Measurements from ENCODE around the gene LHX1.

The LHX1 gene

GRCh38 chr17:36894925-36895324, 42.4 kb upstream of the LHX1 start:
- Histone ChIP-seq H3K9ac (ENCODE audit: insufficient read length, low read depth) (no peak overlapping the region), H3K4me1 (ENCODE audit: insufficient read depth, insufficient read length) (peaks cover 2% of the 10 kb centered on the region), H3K4me3 (ENCODE audit: insufficient read length, low read depth) (no peak overlapping the region), H3K9me3 (ENCODE audit: insufficient read depth, low read length) (no peaks in the 10 kb centered on the region), H3K36me3 (ENCODE audit: insufficient read depth, insufficient read length, low read length) (no peaks in the 10 kb centered on the region), H3K27me3 (ENCODE audit: insufficient read depth, insufficient read length) (no peaks in the 10 kb centered on the region)
- TF ChIP-seq ZNF274 (IDR thresholded peaks at IDR 0.05; ENCODE audit: low read depth, low read length), result no peak
- no peak for TF ChIP-seq YY1 (IDR thresholded peaks at IDR 0.05; ENCODE audit: insufficient read depth, insufficient read length)
- TF ChIP-seq SUZ12 (IDR thresholded peaks at IDR 0.05; ENCODE audit: extremely low read depth, insufficient read depth, insufficient read length), result no peak
- no peak for DNase-seq (ENCODE audit: low read depth, low spot score)

- H3K36me3 ChIP-seq (ENCODE audit: insufficient read depth, insufficient read length, low read length), result no peaks in the 10 kb centered on the region
- H3K4me1 ChIP-seq (ENCODE audit: insufficient read depth, insufficient read length), result peaks cover 14% of the 10 kb centered on the region
- no peak overlapping the region for H3K4me3 ChIP-seq (ENCODE audit: insufficient read length, low read depth)
- H3K9me3 ChIP-seq (ENCODE audit: insufficient read depth, low read length), result no peaks in the 10 kb centered on the region
- no peaks in the 10 kb centered on the region for H3K27me3 ChIP-seq (ENCODE audit: insufficient read depth, insufficient read length)
- TF ChIP-seq ZNF274 (IDR thresholded peaks at IDR 0.05; ENCODE audit: low read depth, low read length) (no peak), YY1 (IDR thresholded peaks at IDR 0.05; ENCODE audit: insufficient read depth, insufficient read length) (no peak), SUZ12 (IDR thresholded peaks at IDR 0.05; ENCODE audit: extremely low read depth, insufficient read depth, insufficient read length) (no peak)
- DNase-seq (ENCODE audit: low read depth, low spot score), result no peak
- H3K9ac ChIP-seq (ENCODE audit: insufficient read length, low read depth), result peak overlapping the region; percentile 45
These were observed 37.8 kb upstream of the LHX1 start for GRCh38 chr17:36899250-36900159.

- H3K9ac ChIP-seq (ENCODE audit: insufficient read length, low read depth), result peak overlapping the region; percentile 36
- no peak for DNase-seq (ENCODE audit: low read depth, low spot score)
- no peaks in the 10 kb centered on the region for H3K27me3 ChIP-seq (ENCODE audit: insufficient read depth, insufficient read length)
- H3K4me1 ChIP-seq (ENCODE audit: insufficient read depth, insufficient read length), result peaks cover 14% of the 10 kb centered on the region
- H3K36me3 ChIP-seq (ENCODE audit: insufficient read depth, insufficient read length, low read length), result no peaks in the 10 kb centered on the region
- TF ChIP-seq YY1 (IDR thresholded peaks at IDR 0.05; ENCODE audit: insufficient read depth, insufficient read length), result no peak
- TF ChIP-seq SUZ12 (IDR thresholded peaks at IDR 0.05; ENCODE audit: extremely low read depth, insufficient read depth, insufficient read length), result no peak
- no peak for TF ChIP-seq ZNF274 (IDR thresholded peaks at IDR 0.05; ENCODE audit: low read depth, low read length)
- no peaks in the 10 kb centered on the region for H3K9me3 ChIP-seq (ENCODE audit: insufficient read depth, low read length)
- H3K4me3 ChIP-seq (ENCODE audit: insufficient read length, low read depth), result no peak overlapping the region
These were observed 37.1 kb upstream of the LHX1 start for GRCh38 chr17:36900160-36900512.

GRCh38 chr17:36901506-36901905, 35.8 kb upstream of the LHX1 start:
- H3K4me3 ChIP-seq (ENCODE audit: insufficient read length, low read depth), result no peak overlapping the region
- TF ChIP-seq YY1 (IDR thresholded peaks at IDR 0.05; ENCODE audit: insufficient read depth, insufficient read length), result no peak
- H3K9ac ChIP-seq (ENCODE audit: insufficient read length, low read depth), result no peak overlapping the region
- DNase-seq (ENCODE audit: low read depth, low spot score), result no peak
- H3K4me1 ChIP-seq (ENCODE audit: insufficient read depth, insufficient read length), result peaks cover 14% of the 10 kb centered on the region
- no peaks in the 10 kb centered on the region for H3K36me3 ChIP-seq (ENCODE audit: insufficient read depth, insufficient read length, low read length)
- no peaks in the 10 kb centered on the region for H3K27me3 ChIP-seq (ENCODE audit: insufficient read depth, insufficient read length)
- no peaks in the 10 kb centered on the region for H3K9me3 ChIP-seq (ENCODE audit: insufficient read depth, low read length)

GRCh38 chr17:36907407-36907806, 29.9 kb upstream of the LHX1 start:
- DNase-seq (ENCODE audit: low read depth, low spot score), result no peak
- no peaks in the 10 kb centered on the region for H3K4me1 ChIP-seq (ENCODE audit: insufficient read depth, insufficient read length)
- TF ChIP-seq YY1 (IDR thresholded peaks at IDR 0.05; ENCODE audit: insufficient read depth, insufficient read length) (no peak), ZNF274 (IDR thresholded peaks at IDR 0.05; ENCODE audit: low read depth, low read length) (no peak), SUZ12 (IDR thresholded peaks at IDR 0.05; ENCODE audit: extremely low read depth, insufficient read depth, insufficient read length) (no peak)
- H3K4me3 ChIP-seq (ENCODE audit: insufficient read length, low read depth), result no peak overlapping the region
- H3K9me3 ChIP-seq (ENCODE audit: insufficient read depth, low read length), result no peaks in the 10 kb centered on the region
- peaks cover 31% of the 10 kb centered on the region for H3K27me3 ChIP-seq (ENCODE audit: insufficient read depth, insufficient read length)
- H3K36me3 ChIP-seq (ENCODE audit: insufficient read depth, insufficient read length, low read length), result no peaks in the 10 kb centered on the region
- H3K9ac ChIP-seq (ENCODE audit: insufficient read length, low read depth), result no peak overlapping the region

- Histone ChIP-seq H3K36me3 (ENCODE audit: insufficient read depth, insufficient read length, low read length) (no peaks in the 10 kb centered on the region), H3K9me3 (ENCODE audit: insufficient read depth, low read length) (no peaks in the 10 kb centered on the region), H3K4me3 (ENCODE audit: insufficient read length, low read depth) (no peak overlapping the region), H3K4me1 (ENCODE audit: insufficient read depth, insufficient read length) (peaks cover 3% of the 10 kb centered on the region), H3K27me3 (ENCODE audit: insufficient read depth, insufficient read length) (peaks cover 41% of the 10 kb centered on the region), H3K9ac (ENCODE audit: insufficient read length, low read depth) (no peak overlapping the region)
- TF ChIP-seq YY1 (IDR thresholded peaks at IDR 0.05; ENCODE audit: insufficient read depth, insufficient read length) (no peak), SUZ12 (IDR thresholded peaks at IDR 0.05; ENCODE audit: extremely low read depth, insufficient read depth, insufficient read length) (no peak), ZNF274 (IDR thresholded peaks at IDR 0.05; ENCODE audit: low read depth, low read length) (no peak)
- no peak for DNase-seq (ENCODE audit: low read depth, low spot score)
These were observed 26.8 kb upstream of the LHX1 start for GRCh38 chr17:36910513-36910912.

- TF ChIP-seq SUZ12 (IDR thresholded peaks at IDR 0.05; ENCODE audit: extremely low read depth, insufficient read depth, insufficient read length) (no peak), ZNF274 (IDR thresholded peaks at IDR 0.05; ENCODE audit: low read depth, low read length) (no peak), YY1 (IDR thresholded peaks at IDR 0.05; ENCODE audit: insufficient read depth, insufficient read length) (no peak)
- Histone ChIP-seq H3K36me3 (ENCODE audit: insufficient read depth, insufficient read length, low read length) (no peaks in the 10 kb centered on the region), H3K27me3 (ENCODE audit: insufficient read depth, insufficient read length) (peaks cover 41% of the 10 kb centered on the region), H3K9me3 (ENCODE audit: insufficient read depth, low read length) (no peaks in the 10 kb centered on the region), H3K4me3 (ENCODE audit: insufficient read length, low read depth) (no peak overlapping the region), H3K4me1 (ENCODE audit: insufficient read depth, insufficient read length) (peaks cover 3% of the 10 kb centered on the region), H3K9ac (ENCODE audit: insufficient read length, low read depth) (no peak overlapping the region)
- DNase-seq (ENCODE audit: low read depth, low spot score), result no peak
These were observed 26.3 kb upstream of the LHX1 start for GRCh38 chr17:36911001-36911400.
